HG03060 (cell line): ENCODE results near the gene BABAM2.
A peak's percentile ranks its signal among the peaks of the same experiment; 100 is the strongest.

Experiments used
- ATAC-seq: cut with Tn5 transposase; IDR thresholded peaks from one replicate; pipeline ENCODE4 v1.9.1; 2021; ENCODE audit warnings: low read depth, moderate number of reproducible peaks; ENCODE audit not compliant: unreplicated experiment

The BABAM2 gene

DNA sequence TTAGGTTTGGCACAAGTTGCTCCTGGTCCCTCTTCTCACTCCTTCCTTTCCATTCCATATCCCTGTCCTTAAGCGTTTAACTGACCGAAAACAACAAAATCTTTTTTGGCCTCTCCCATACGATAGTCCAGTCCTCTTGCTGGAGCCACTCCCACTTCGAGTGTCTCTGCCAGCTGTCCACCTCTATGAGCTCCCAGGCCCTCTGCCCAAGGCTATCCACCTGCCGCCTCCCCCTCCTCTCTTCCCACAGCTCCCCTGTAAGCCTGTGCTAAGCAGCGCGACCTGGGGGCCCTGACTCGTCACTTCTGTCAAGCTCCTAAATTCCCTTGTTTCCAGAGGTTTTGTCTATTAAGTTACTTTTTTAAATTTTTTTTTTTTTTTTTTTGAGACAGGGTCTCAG lies 455.1 kb downstream of the BABAM2 start:
- ATAC-seq = no peak

DNA sequence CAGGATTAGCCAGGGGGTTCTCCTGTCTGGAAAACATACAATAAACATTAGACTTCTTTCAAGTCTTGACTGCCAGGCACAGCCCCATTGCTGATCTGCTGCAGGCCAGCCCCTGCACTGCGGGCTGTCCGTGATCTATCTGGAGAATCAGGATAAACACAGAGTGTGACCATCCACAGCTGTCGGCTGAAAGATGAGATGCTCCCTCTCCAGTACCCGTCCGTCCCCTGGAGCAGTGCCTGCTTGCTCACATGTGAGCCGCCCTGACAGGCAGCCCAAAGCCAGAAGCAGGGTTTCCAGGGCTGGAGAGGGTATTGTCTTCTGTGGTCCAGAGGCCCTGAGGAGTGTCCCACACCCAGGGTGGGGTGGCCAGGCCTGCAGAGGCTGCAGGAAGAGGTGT lies 456.1 kb downstream of the BABAM2 start:
- ATAC-seq = no peak

DNA sequence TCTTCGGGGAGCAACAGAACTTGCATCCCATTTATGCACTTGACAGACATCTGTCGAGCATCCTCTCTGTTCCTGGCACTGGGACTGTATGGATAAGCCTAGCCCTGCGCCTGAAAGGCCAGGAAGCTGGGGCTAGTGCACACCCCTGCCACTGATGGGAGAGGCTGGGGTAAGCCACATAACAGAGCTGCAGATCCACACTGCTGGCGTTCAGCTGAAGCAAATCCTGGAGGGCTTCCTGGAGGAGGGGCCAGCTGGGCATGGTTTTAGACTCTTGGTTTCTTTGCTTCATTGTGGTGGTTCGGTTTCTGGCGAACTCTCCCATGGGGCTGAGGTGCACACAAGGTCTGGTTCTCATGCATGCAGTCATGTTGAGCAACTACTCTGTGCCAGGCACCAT lies 456.7 kb downstream of the BABAM2 start:
- no peak for ATAC-seq

DNA sequence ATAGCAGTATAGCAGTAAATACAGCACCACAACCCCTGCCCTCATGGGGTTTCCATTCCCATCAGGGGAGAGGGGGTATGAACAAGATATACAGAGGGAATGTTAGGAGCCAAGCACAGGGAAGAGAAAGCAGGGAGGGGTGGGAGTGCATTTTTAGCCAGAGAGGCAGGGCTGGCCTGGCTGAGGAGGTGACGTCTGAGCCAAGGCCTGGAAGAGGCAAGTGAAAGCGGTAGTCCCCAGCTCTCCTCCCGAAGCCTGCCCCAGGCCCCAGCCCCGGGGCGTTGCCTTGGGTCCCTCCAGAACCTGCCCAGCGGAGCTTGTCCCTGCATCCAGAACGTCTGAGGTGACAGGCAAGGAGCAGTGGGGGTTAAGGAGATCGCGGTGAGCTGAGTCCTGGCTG lies 457.1 kb downstream of the BABAM2 start:
- ATAC-seq = no peak

DNA sequence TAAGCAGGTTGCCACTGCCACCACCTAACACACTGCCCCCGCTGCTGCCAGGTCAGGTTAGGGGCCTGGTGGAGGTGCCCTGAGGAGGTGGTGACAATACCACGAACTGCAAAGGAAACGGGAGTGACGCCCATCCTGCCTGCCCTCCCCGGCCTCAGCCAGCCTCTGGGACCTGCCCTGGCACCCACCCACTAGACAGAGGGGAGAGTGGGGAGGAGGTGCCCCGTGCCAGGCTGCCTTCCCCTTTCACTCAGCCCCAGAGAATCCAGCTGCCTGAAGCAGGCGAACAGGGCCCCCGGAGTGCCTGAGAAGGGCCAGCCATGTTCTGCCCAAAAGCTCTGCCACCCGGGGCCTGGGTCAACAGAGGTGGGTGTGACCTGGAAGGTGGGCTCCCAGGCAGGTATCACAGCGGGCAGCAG lies 457.6 kb downstream of the BABAM2 start:
- no peak for ATAC-seq

DNA sequence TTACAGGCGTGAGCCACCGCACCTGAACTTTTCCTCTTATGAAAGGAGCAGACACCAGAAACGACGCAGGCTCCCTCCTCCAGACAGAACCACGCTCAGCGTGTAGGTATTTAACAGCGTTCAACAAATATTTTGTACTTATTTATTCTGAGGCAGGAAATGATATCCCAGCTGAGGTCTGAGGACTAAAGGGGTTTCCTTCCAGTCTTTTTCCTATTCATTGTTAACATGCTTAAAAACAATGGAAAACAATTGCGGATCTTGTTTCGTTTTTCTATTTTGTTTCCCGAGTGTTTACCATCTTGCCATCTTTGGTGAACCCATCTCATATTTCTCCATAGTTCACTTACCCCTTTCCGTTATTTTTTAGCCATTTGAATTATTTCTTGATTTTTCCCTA lies 458.4 kb downstream of the BABAM2 start:
- no peak for ATAC-seq

DNA sequence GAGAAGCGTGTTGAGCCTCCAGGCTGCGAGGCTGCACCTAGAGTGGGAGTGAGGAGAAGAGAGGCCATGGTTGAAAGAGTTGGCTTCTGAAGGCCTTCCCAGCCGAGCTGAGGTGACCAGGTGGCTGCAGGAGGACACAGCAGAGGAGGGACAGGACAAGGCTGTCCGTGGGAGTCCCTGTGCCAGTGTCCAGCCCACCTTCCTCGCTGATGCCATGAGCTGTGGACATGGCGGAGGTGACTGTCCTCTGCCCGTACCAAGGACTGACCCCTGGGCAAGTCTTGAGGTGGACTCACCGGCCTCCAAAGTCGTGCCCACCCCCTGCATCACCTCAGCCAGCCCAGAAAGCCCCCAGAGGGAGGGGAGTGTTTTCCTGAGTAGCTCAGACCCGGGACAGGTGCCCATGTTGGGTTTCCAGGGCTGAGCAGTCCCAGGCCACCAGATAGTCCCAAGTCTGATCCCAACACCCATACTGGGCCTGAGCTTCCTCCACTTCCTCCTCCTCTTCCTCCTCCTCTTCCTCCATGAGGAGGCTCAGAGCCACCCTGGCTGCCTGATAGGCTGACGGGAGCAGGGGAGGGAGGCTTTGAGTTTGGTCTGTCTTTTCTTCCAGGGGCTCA lies 459.1 kb downstream of the BABAM2 start:
- no peak for ATAC-seq

DNA sequence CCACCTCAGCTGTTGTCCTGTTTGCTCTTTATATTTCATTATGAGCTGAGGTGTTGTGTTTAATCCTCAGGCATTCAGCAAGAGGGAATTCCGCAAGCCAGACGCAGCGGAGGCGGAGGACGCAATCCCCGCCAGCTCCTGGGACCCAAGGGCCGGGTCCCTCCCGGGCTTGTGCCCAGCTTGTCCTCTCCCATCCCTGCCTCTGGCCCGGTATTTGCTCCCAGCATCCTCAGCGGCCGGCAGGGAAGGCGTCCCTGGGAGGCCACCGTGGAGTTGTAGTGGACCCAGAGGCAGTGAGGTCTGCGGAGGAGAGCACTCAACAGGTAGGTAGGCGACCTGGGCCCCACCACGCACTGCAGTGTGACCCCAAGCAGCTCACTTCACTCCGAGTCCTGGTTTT lies 459.7 kb downstream of the BABAM2 start:
- ATAC-seq = no peak

DNA sequence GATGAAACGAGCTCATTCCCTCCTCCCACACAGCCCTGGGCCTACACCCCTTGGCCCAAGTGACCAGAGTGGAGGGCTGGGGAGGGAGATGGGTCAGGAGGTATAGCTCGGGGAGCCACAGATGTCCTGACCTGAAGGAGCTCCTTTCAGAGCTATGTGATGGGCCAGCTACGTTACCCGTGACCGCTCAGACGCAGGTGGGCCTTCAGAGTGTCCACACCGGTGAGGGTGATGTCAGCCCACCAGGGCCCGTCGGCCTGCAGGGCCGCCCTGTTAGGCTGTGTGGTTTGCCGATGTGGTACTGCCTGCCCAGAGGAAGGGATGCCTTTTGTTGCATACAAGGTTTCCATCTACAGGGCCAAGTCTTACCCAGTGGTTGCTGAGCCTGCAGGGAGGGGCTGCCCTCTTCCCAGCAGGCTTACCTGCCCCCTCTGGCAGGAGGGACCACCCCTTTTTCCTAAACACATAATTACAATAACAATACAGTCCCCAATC lies 460.3 kb downstream of the BABAM2 start:
- no peak for ATAC-seq

DNA sequence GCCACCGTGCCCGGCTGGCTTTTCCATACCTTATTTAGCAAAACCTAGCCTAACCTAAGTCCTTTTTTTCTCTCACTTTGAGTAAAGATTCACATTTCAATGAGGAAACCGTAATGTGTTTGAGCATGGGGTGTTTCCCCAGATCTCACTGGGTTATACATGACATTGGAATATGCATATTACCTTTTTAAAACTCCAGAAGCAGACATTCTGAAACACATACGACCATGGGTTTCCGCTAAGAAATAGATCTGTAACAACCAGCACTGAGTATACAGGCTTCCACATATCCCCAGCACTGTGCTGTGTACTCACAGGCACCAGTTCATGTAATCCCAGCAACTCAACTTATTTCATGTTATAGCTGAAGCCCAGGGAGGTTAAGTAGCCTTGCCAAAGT lies 461.1 kb downstream of the BABAM2 start:
- no peak for ATAC-seq

DNA sequence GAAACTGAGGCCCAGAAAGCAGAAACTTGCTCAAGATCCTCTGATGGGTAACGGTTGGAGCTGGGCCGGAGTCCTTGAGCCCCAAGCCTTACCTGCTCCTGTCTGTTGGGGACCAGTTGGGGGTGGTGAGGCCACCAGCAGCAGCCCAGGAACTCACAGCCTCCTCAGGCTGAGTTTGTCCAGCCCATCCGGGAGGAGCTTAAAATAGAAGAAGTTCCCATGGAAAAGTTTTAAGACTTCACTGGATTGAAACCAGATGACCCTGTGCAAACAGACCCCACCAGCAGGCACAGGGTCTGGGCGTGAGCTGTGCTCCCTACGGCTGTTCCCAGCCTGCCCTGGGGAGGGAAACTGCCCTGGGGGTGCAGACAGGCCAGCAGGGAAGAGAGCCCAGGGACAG lies 461.6 kb downstream of the BABAM2 start:
- ATAC-seq = no peak

DNA sequence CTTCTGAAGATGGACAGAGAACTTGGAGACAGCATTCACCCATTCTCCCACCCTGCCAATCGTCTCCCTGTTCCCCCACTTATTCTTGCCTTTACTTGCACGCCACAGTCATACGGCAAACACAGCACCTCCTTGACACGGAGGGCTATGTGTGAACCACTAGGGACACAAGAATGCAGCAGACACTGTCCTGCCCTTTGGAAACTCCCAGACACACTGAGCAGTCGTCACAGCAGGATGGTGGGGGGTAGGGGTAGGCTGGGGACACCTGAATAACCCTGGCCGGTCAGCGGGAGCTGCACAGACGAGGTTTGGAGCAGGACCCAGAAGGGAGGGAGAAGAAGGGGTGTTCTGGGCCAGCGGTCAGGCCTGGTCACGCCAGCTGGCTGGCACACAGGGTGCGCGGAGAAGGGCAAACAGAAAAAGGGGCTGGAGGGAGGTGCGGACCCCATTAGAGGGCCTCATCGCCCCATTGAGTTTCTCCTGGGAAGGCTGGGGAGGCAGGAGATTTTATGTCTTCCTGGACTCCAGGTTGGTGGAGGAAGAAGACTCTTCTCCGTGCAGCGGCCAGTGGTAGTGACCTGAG lies 462.2 kb downstream of the BABAM2 start:
- no peak for ATAC-seq

DNA sequence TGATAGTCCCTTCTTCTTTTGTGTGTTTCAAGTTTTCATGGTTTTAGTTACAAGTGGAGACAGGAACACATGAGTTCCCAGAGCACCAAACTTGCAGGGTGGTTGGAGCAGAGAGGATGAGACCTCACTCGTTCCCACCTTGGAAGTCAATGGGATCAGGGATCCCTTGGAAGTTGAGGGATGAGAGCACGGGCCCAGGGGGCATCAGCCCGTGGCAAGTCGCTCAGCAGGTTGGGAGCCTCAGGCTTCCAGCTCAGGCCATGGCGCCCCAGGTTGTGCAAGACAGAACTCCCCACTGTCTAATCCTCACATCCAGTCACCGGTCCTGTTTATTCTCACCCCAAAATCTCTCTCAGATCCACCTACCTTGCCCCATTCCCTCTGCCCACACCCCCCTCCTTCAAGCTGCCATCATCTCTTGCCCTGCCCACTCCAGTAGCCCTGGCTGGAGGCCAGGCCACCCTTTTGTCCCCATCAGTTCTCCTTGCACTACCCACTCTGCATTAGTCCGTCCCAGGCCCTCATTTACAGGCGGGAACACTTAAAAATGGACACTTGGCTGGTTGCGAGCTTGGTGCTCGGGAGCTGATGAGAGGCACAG lies 464.5 kb downstream of the BABAM2 start:
- no peak for ATAC-seq

DNA sequence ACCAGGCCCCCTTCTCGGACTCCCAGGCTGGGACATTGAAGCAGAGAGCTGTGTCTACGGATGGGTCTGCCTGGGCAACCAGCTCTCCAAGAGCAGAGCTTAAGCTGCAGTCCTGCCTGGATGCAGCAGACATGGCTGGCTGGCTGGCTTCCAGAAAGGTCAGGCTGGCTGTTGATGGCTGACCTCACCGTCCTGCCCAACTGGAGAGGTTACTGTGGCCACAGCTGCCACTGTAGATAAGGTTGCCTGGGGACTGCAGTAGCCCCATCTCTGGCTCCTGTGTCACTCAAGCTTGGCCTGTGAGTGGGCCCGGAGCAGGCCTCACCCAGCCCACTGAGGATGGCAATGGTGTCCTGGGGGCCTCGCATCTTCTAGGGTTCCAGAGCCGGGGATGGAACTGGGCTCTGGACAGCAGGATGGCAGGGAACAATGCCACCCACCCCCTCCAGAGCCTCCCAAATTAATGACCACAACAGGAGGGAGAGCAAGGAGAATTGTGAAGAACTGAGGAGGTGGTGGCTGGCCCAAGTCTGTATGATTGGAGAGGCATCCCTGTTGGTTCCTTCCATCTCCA lies 465.1 kb downstream of the BABAM2 start:
- no peak for ATAC-seq

DNA sequence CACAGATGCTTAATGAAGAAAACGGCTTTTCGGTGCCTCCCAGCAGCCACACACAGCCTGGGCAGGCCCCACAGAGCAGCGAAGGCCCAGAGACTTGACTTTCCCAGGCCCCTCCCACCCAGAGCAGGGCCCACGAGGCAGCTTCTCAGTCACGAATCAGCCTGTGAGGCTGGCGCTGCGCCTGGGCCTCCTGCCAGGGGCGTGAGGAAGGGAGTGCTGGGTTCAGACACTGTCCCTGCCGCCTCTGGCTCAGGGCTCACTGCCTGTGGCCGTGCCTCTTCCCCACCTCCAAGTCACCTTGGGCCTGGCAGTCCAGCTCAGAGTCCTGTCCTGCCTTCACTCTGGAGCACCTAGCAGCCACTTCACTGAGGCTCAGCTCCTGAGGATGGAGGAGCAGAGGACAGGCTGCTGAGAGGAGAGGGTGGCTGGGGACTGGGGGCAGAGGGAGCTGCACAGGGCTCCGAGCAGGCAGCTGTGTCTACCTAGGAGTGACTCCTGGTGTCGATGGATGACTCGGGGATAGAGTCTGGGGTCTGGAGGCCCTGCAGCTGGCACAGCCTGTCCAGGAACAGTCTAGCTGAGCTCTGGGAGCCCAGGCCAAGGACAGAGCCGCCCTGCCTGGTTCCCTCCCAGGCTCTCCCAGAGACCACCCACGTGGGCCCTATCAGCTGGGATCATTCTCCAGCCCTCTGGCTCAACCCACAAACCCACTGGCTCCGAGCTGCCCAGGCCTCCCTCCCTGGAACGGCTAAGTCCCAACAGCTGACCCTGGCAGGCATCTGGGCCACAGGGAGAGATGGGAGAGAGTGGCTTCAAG lies 465.8 kb downstream of the BABAM2 start:
- no peak for ATAC-seq

DNA sequence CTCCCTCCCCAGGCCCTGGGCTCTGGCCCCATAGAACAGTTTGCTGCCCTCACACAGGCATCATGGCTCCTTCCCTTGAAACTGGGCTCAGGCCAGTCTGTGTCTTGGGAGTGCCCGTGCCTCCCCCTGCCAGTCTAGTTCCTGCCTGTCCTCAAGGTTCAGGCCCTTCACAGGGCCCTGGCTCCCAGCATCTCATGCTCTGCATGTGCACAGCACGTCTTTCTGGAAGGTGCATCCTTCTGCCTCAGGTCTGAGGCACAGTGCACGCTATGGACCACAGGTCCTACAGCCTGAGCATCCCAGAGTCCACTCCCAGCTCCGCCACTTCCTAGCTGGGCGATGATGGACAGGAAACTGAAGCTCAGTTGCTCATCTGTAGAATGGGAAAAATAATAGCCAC lies 466.5 kb downstream of the BABAM2 start:
- no peak for ATAC-seq

DNA sequence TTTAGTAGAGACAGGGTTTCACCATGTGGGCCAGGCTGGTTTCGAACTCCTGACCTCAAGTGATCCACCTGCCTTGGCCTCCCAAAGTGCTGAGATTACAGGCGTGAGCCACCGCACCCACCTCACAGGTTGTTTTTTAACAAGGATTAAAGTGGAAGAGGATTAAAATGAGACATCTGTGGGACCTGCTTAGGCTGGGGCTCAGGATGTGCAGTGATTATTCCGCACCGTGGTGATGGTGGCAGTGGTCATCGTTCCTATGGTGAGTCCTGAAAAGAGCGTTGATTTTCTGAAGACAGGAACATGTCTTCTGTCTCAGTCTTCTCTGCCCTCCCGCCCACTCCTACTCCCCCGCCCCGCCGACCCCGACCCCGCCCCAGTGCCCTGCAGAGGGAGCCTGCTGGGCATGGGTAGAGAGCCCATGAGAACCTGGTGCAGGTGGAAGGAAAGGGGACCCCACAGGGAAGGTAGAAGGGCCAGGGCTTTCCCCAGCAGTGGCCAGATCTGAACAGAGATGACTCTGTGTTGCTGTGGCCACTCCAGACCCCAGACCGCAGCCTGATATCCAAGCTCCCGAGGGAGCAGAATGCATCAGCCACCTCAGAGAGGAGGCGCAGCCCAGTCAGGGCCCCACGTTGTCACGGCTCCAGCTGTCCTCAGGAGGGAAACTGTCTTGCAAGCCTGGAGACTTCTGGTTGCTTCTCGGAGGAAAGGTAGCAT lies 467.6 kb downstream of the BABAM2 start:
- no peak for ATAC-seq

DNA sequence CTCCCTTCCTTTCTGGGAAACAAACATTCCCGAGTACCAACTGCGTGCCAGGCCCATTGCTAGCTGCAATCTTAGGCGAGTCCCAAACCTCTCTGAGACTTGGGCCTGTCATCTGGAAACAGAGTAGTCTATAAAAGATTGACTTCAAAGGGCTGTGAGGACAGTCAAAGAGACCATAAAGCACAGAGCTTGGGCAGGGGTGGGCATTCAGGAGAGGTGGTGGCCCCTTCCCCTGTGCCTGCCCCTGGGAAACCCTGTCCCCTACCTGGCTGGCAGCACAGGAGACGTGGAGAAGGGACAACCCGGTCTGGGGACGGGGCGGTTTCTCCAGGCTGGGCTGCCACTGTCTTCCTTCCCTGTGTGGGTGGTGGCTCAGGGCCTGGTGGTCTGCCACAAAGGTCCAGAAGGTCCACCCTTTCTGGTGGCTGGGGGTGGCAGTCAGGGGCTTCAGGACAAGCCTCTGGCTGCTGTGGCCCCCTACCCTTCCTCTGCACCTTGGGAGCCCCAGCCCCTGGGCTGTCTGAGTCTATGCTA lies 468.2 kb downstream of the BABAM2 start:
- ATAC-seq = no peak

DNA sequence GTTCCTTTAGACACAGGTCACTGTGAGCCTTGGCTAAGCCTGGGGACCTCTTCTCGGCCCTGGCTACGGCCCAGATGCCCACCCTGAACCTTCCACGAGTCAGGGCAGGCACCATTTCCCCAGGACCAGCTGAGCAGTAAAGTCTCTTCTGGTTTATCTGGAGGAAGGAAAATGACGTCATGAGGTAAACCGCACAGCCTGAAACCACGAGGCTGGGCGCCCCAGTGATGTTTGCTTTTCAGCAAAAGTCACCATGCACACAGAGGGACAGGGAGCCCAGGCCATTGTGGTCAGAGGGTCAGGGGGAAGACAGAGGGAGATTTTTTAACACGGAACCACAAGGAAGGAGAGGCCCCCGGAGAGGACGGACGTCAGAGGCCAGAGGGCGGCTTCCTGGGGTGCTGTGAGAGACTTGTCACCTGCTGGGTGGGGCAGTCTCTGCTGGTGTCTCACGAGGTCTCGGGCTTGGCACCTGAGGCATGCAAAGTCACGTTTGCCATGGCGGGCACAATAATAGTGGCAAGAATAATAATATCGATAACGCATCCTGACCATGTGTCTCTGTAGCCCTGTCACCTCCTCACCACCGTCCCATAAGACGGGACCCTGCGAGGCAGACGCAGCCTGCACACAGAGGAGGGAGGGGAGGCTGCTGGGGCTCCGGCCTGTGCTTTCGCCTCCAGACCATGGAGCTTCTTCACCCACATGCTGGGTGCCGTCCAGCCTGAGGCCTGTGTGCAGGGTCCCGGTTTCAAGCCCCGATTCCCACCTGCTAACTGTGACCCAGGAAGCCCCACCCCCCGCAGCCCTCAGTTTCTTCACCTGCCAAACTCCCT lies 468.9 kb downstream of the BABAM2 start:
- ATAC-seq = peak; percentile 59
